HG03520 (cell line): ENCODE data around the gene MED27.

Experiments used
- ATAC-seq: cut with Tn5 transposase; IDR thresholded peaks from one replicate; pipeline ENCODE4 v1.9.1; 2021; ENCODE audit warnings: mild to moderate bottlenecking, moderate library complexity; ENCODE audit not compliant: unreplicated experiment

MED27 gene

DNA sequence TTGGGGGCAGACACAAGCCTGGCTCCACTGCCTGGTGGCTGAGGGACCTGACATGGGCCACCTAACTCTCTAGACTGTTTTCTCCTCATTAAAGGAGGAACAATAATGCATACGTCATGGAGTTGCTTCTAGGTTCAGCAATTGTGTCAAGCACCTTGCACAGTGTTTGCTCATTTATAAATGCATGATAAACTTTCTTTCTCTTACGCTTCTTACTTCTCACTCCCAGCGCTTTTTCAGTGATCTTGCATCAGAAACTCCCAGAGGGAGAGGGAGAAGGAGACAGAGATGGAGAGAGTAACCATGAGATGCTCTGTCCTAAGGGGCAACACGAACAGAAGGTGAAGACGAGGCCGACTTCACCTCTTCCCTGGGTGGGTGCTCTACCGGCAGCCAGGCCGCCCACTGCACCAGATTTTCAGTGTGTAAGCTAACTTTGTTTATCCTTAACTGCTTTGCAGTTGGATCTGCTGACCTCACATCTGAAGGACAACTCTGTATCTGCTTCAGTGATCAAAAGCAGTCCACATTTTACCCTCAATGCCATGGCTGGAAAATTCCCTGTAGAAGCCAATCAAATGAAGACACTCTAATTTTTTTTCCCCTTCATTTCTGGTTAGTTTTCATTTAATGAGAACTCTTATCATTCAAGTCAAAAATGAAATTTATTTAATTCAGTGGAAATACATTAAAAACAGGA, 35.3 kb downstream of the MED27 start:
- ATAC-seq, result no peak

DNA sequence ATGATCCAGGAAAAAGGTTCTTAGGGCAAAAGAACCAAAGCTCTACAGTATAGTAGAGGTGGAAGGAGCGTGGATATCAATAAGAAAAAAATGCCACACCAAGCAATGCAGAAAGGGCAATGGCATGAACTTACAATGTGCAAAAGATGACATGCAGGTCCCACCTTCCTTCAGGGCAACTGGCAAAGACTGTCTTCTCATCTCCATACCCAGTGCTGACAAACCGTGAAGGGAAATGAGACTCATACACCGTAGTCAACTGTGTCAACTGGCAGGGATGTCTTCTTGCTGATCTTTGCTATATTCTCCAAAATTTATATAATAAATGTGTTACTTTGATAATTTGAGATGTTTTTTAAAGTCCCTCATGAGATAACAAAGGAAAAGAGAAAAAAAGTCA, 36.0 kb downstream of the MED27 start:
- no peak for ATAC-seq

DNA sequence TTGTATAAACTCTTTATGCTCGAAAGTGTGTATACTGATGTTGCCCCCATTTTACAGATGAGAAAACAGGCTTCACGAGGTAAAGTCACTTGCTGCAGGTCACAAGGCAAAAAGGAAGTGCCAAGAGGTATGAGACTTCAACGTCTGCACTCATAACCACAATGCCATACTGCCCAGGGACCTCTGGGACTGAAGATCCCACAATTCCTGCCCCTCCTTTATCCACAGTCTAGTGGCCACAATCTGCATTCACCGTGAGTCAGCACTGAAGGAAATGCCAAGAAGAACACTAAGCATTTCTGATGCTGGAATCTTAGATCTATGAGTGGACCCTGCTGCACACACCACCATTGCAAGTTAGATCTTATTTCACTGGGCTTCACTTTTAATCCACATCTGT, 37.3 kb downstream of the MED27 start:
- ATAC-seq, result no peak

GRCh38 chr9:132041798-132042197, 37.9 kb downstream of the MED27 start:
- ATAC-seq, result no peak

DNA sequence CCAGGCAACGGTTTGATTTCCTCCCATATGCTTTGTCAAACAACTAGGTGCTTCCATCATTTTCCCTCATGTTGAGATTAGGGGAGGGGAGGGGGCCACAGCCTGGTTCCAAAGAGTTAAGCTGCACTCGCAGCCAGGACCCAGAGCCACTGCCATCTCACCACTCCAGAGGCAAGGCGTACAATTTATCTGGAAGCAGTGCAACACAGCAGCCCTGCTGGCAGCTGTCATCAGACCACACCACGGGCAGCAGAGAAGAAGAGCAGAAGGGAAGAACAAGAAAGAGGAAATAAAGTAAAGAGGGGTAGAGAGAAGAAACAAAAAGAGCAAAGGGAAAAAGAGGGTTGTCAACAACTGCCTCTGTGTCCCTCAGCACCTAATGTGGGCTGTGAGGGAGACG, 38.9 kb downstream of the MED27 start:
- ATAC-seq, result no peak

DNA sequence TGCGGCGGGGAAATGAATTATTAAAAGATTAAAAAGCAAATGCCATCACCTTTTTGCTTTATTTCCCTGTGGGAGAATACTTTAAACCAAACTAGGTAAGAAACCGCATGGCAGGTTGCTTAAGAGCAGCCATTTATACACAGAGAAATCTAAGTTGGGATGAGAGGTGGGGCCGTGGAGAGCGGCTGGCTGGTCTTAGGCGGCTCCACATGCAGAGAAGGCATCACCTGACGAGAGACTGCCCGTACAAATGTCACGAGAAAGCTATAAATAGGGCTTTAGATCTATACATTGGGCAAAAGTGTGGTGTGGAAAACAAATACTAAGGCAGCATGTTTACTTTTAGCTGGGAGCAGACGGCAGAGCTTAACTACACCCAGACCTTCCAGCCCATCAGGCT, 39.4 kb downstream of the MED27 start:
- no peak for ATAC-seq

- no peak for ATAC-seq
These were observed 40.4 kb downstream of the MED27 start for GRCh38 chr9:132039284-132039683.

DNA sequence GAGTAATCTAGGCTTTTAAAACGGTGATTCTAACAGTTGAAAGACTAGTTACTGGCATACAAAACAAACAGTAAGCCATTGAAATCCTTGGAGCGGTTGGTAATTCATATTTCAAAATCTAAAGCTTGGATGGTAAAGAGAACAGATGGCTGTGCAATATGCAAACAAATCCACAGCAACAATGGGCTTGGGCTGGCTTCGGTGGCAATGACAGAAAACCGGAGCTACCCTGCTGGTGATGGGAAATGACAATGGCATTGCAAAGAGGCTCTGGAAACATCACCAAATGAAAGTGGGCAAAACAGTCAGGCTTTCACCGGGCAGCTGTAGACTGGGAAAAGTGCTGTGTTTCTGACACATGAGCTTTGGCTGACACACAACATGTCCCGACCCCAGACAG, 42.2 kb downstream of the MED27 start:
- ATAC-seq, result no peak

DNA sequence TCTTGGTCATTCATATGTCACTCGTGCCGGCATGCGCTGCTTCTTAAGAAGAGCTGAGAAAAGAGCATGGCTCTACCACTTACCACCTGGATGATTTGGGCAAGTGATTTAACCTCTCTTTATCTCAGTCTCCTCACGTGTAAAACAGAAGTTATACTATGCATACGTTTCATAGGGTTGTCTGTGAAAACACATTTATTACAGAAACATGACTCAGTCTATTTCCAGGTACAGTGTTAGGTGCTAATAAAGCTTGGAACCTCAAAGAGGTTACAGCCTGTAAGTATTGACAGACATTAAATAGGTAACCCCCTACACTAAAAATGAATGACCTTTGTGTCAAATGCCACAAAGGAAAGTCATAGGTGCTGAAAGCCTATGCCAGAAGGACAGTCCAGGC, 43.1 kb downstream of the MED27 start:
- no peak for ATAC-seq

DNA sequence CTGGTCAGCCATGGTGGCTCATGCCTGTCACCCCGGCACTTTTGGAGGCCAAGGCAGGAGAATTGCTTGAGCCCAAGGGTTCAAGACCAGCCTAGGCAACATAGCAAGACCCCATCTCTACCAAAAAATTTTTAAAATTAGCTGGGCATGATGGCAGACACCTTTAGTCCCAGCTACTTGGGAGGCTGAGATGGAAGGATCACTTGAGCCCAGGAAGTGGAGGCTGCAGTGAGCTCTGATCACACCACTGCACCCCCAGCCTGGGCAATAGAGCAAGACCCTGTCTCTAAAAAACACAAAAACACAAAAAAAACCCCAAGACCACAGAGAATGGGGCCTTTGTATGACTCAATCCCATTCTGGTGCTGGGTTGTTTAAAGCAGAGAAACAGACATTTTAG, 44.0 kb downstream of the MED27 start:
- no peak for ATAC-seq

DNA sequence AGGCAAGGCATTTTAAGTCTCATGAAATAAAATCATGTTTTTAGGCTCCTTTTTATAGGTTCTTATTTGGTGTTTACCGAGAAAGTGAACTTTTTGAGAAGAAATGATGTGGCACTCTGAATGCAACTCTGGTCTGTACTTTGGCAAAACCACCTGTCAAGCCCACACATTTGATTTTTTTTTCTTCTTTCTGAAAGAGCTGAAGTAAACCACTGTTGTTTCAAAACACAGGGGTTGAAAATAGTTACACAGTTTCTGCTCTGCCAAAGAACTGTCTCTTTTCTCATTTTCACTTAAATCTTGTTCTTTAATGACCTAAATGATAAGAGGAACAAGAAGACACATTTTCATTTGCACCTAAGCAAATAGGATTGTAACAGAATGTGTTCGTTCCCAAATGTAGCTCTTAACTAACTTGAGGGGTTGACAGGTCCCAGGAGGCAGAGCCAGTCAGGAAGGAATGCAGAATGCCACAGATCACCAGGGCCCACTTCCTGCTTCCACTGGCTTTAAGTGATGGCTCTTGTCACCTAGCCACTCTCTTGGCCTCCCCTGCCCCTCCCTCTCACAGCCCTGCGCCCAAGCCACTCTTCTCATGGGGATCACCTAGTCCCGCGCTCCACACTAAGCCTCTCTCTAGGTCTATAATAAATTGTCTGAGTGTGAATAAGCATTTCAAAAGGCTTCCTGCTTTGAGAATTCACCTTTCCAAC, 47.3 kb downstream of the MED27 start:
- no peak for ATAC-seq

- no peak for ATAC-seq
These were observed 48.0 kb downstream of the MED27 start for GRCh38 chr9:132031467-132032237.

DNA sequence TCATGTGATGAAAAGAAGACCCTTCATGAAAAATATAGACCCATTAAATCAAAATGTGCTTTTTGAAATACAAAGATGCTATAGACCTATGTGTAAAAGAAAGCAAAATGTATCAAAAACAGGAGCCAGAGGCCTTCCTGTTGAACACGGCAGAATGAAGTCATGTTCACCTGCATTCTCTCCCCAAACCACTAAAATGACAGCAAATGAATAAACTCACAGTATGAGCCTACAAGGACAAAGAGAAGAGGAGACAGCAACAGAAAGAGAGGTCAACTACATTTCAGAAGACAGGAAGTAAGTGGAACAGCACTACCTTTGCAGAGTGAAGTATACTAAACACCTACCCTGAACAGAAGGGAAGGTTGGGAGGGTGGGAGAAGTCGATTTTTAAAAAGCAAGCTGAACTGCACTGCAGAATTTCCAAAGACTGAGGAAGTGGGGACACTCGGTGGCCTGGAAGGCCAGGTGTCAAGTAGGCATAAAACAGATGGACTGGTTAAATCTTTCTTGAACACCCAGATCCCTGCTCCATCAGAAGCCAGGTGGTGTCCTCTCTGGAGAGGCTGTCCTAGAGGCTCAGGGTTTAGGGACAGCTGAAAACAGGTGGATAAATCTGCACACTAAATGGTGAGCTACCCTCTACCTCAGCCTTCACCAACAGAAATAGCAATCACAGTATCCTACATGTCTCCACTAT, 48.9 kb downstream of the MED27 start:
- no peak for ATAC-seq

GRCh38 chr9:132027752-132028663, 51.7 kb downstream of the MED27 start:
- ATAC-seq, result no peak

GRCh38 chr9:132026932-132027585, 52.6 kb downstream of the MED27 start:
- no peak for ATAC-seq

DNA sequence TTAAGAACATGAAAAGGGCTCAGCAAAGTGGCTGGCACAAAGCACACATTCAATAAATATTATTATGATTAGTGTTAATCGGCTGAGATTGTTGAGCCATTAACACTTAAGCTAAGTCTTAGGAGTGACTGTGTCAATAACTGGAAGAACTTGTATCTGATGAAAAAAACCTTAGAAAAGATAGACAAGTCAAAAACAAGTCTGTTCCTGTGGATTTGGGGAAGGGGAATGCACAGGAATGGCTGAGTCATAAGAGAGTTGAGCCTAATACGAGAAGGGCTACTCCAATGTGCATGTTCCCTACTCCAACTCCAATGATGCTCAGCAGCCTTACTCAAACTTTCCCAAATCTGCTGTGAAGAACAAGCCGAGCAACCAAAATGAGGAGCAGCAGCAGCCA, 53.9 kb downstream of the MED27 start:
- ATAC-seq, result no peak

DNA sequence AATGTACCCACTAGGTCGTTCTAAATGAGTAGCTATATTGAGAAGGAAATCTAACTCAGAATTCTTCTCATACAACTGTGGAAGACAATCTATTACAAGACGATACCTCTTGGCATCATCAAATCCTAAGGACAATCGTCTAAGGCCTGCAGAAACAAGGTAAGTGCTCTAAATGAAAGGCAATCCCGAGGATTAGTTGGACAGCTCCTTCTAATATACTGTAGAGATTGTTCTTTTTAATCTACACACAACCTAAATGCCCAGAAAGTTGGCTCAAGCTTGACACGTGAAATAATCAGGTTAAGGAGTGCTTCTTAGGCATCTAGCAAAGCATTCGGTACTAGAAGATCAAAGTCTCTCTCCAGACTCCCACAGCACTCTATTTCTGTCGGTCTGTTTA, 55.1 kb downstream of the MED27 start:
- no peak for ATAC-seq

GRCh38 chr9:132023419-132024180, 56.1 kb downstream of the MED27 start:
- ATAC-seq, result no peak
